Fibroblast of the aortic adventitia (primary cell): ENCODE measurements around the gene KIF5B. TPM values are rescaled to one million over a fixed set of nuclear protein-coding genes. Genes with fewer than 3 reads are reported as not detected.
"Not testable (repeated sequence)": the region's sequence is repeated elsewhere in the genome, so short reads cannot be mapped to it uniquely, and the experiment has no call there.

Experiments
- DNase-seq: peaks from one replicate; pipeline ENCODE4 v3.0.0-alpha.2; 2010; ENCODE audit warnings: low read depth
- H3K4me3 ChIP-seq: 2 replicates; pipeline ENCODE4 v1.5.1; 2011; ENCODE audit warnings: low read depth, mild to moderate bottlenecking, control low read depth, low read length, moderate library complexity
- total RNA-seq: library from RNA; depleted of rRNA; stranded (reverse); fragments of >200 nt; gene quantifications from 2 replicates; pipeline ENCODE4 v1.2.3, GENCODE V29; 2012; ENCODE audit warnings: low replicate concordance
- TF ChIP-seq, protein P1 (sequence below): IDR thresholded peaks from 2 replicates; pipeline ENCODE4 v1.5.1; 2011; ENCODE audit warnings: mild to moderate bottlenecking, low read length, control low read depth, inconsistent platforms; ENCODE audit not compliant: insufficient read depth

Gene KIF5B
- total RNA-seq, 1 donor: 169 TPM

DNA sequence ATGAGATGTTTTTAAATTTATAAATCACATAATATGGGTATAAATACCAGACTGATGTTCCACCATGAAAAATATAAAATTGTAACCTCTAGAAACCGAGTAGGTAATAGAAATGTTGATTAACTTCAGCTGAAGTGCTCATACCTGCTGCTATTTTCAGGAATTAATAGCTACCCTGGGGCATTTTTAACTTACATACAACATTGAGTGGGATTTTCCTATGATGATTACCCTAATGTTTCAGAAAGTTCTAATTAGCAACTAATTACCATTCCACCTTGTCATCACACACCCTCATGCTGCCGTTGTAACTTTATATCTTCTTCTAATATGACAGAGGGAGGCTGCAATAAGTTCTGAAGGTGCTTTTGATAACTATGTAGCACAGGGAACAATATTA, 74.1 kb downstream of the KIF5B start:
- H3K4me3 ChIP-seq: no peak overlapping the region
- TF ChIP-seq, protein P1, sequence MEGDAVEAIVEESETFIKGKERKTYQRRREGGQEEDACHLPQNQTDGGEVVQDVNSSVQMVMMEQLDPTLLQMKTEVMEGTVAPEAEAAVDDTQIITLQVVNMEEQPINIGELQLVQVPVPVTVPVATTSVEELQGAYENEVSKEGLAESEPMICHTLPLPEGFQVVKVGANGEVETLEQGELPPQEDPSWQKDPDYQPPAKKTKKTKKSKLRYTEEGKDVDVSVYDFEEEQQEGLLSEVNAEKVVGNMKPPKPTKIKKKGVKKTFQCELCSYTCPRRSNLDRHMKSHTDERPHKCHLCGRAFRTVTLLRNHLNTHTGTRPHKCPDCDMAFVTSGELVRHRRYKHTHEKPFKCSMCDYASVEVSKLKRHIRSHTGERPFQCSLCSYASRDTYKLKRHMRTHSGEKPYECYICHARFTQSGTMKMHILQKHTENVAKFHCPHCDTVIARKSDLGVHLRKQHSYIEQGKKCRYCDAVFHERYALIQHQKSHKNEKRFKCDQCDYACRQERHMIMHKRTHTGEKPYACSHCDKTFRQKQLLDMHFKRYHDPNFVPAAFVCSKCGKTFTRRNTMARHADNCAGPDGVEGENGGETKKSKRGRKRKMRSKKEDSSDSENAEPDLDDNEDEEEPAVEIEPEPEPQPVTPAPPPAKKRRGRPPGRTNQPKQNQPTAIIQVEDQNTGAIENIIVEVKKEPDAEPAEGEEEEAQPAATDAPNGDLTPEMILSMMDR: no peak
- DNase-seq: no peak

DNA sequence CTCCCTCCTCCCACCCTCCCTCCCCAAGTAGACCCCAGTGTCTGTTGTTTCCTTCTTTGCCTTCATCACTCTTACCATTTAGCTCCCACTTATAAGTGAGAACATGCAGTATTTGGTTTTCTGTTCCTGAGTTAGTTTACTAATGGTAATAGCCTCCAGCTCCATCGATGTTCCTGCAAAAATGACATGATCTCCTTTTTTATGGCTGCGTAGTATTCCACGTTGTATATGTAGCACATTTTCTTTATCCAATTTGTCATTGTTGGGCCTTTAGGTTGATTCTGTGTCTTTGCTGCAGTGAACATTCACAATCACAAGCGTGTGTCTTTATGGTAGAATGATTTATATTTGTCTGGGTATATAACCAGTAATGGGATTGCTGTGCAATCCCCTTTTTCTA, 75.8 kb downstream of the KIF5B start:
- TF ChIP-seq, protein P1: no peak
- DNase-seq: no peak
- no peak overlapping the region for H3K4me3 ChIP-seq

DNA sequence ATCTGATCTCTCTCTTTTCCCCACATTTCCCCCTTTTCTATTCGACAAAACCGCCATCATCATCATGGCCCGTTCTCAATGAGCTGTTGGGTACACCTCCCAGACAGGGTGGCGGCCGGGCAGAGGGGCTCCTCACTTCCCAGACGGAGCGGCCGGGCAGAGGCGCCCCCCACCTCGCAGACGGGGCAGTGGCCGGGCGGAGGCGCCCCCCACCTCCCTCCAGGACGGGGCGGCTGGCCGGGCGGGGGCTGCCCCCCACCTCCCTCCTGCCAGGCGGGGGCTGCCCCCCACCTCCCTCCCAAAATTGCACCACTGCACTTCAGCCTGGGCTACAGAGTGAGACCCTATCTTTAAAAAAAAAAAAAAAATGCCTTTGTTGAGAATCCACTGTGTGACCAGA, 77.2 kb downstream of the KIF5B start:
- DNase-seq, H3K4me3 ChIP-seq: not testable (repeated sequence)

DNA sequence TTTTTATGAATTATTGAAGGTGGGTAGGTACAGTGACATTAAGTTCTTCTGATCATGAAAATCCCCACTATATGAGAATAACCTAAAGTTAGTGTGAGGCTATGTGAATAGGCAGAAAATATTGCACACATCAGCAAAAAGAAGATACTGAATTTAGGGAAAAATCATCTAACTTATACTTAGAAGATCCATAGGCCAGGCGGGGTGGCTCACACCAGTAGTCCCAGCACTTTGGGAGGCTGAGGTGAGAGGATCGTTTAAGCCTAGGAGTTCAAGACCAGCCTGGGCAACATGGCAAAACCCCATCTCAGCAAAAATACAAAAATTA, 78.1 kb downstream of the KIF5B start:
- no peak for DNase-seq
- TF ChIP-seq, protein P1: no peak
- H3K4me3 ChIP-seq: no peak overlapping the region

DNA sequence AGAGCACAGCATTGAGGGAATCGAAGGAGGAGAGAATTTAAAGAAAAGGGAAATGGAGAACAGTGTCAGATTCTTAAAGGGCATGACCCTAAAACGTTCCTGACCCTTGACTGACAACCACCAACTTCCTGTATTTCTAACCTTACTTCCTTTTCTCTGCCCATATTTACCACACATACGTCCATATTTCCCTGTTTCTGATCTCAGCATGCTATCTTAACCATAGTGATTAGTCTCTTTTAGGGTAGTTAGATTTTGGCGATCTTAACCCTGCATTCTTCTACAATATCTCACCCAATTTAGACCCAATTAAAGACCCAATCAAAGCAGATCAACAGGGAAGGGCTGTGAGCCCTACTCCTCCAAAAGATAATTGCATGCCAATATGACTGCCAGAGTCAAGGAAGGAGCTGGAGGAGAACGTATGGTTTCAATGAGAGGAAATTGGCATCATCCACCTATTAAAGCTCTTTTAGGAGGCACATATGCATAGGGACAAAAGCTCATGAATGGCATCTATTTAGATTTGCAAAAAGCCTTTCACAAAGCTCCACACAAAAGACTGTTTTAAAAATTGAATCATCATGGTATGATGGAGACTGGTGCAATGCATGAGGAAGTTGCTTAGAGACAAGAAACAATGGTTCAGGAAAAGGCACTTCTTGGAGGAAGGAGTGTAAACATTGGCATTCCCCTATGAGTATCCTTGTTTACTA, 78.6 kb downstream of the KIF5B start:
- no peak overlapping the region for H3K4me3 ChIP-seq
- TF ChIP-seq, protein P1: no peak
- DNase-seq: peak; percentile 80

DNA sequence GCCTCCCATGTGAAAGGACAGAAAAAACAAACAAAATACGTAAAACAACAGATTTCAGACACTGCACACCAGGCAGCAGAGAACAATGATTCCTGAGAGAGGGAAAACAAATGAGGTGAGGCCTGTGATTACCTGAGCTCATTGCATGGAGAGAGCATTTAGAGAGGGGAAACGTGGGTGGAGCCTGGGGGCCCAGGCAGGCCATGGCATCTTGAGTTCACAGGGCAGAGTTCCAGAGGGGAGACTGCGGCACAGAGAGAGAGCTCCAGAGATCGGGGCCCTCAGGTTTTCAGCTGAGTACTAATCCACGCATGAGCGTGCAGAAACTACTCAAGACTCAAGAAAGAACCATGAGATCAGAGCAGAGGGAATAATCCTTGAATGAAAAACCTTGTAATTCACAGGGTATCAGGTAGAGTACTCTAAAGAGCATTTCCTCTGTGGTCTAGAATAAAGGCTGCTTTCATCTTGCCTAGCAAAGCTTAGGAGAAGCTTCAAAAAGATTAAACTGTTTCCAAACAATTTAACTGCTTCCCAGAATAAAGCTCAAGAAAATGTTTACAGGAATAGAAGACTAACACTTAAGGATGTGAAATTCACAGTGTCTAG, 81.0 kb downstream of the KIF5B start:
- DNase-seq: no peak
- TF ChIP-seq, protein P1: no peak
- no peak overlapping the region for H3K4me3 ChIP-seq

DNA sequence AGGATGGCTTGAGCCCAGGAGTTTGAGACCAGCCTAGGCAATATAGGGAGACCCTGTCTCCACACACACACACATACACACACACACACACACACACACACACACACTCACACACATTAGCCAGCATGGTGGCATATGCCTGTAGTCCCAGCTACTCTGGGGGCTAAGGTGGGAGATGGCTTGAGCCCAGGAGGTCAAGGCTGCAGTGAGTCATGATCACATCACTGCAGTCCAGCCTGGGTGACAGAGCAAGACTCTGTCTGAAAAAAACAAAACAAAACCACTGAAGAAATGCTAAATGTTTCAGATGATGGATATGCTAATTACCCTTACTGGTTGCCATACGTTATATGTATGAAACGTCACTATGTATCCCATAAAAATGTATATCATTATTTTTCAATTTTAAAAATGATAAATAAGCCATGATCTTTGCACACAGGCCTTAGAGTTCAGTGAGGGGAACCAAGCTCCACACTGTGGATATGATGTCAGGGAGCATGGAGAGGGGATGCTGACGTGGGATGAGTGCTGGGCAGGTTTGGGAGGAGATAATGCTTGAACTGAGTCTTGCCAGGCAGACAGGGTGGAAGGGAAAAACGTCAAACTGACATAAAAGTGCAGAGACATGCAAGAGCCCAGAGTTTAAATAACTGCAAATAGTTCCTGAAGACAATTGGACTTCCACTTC, 81.6 kb downstream of the KIF5B start:
- TF ChIP-seq, protein P1: no peak
- no peak for DNase-seq
- no peak overlapping the region for H3K4me3 ChIP-seq
